Measurements from ENCODE around the gene PRPS1. TPM values are rescaled to one million over a fixed set of nuclear protein-coding genes. Genes with fewer than 3 reads are reported as not detected.

The PRPS1 gene
- total RNA-seq, 2 experiments from 2014 or later = 66.5 to 70.4 TPM

GRCh38 chrX:107678957-107679740 lies 50.8 kb downstream of the PRPS1 start:
- POLR2A ChIA-PET = interaction anchor here (1.1 to 18.0 kb wide), 5 partner anchors 34 to 95 kb away, joined by 4 to 754 read pairs (median 8); partner anchors contain the start of gene PRPS1
- CTCF ChIA-PET = interaction anchor here (8.0 kb wide), 1 partner anchor 36 kb away, joined by 261 read pairs; no protein-coding TSS in a partner anchor
- H3K4me3 ChIP-seq (ENCODE audit: low read length) = no peak overlapping the region
- Mint-ChIP-seq H3K4me3 (peak overlapping the region; percentile 86), H3K36me3 (ENCODE audit: low read depth) (no peaks in the 10 kb centered on the region), H3K27me3 (no peaks in the 10 kb centered on the region), H3K4me1 (ENCODE audit: low read depth) (peaks cover 78% of the 10 kb centered on the region), H3K9me3 (no peaks in the 10 kb centered on the region), H3K27ac (peak overlapping the region; percentile 99)
- H3K27ac ChIP-seq (ENCODE audit: low read depth in 1 of 2, low read length in 2 of 2) = peak overlapping the region; percentile 51 to 60
- no peaks in the 10 kb centered on the region for H3K9me3 ChIP-seq (ENCODE audit: control insufficient read depth in 1 of 2, insufficient read depth in 1 of 2, low read length in 2 of 2)
- peaks cover 76% of the 10 kb centered on the region for H3K4me1 ChIP-seq (ENCODE audit: insufficient read depth, low read length)
- intact Hi-C loops (cut with DNase I, micrococcal nuclease) = loop anchor here in 1 of 2 experiments (1.0 kb wide), 1 partner anchor 32 kb away; no protein-coding TSS in a partner anchor
- H3K36me3 ChIP-seq (ENCODE audit: insufficient read depth, low read length) = no peaks in the 10 kb centered on the region
- peak; percentile 62 for ATAC-seq (ENCODE audit: poor library complexity)
- peak; percentile 55 to 87 (median 68) for DNase-seq
- H3K27me3 ChIP-seq (ENCODE audit: control insufficient read depth in 1 of 2, insufficient read depth in 2 of 2, low read length in 2 of 2) = no peaks in the 10 kb centered on the region
- TF ChIP-seq CTCF (IDR thresholded peaks at IDR 0.05) = no peak

- intact Hi-C loops (cut with DNase I, micrococcal nuclease) = loop anchor here in 1 of 2 experiments (2.0 kb wide), 1 partner anchor 23 kb away; no protein-coding TSS in a partner anchor
- Mint-ChIP-seq H3K4me1 (ENCODE audit: low read depth) (peaks cover 69% of the 10 kb centered on the region), H3K4me3 (no peak overlapping the region), H3K27ac (no peak overlapping the region), H3K9me3 (no peaks in the 10 kb centered on the region), H3K36me3 (ENCODE audit: low read depth) (no peaks in the 10 kb centered on the region), H3K27me3 (no peaks in the 10 kb centered on the region)
- H3K27ac ChIP-seq (ENCODE audit: low read depth in 1 of 2, low read length in 2 of 2) = no peak overlapping the region
- DNase-seq (no peak), ATAC-seq (ENCODE audit: poor library complexity) (no peak)
- peaks cover 75% of the 10 kb centered on the region for H3K4me1 ChIP-seq (ENCODE audit: insufficient read depth, low read length)
- H3K36me3 ChIP-seq (ENCODE audit: insufficient read depth, low read length) = no peaks in the 10 kb centered on the region
- no peak overlapping the region for H3K4me3 ChIP-seq (ENCODE audit: low read length)
- POLR2A ChIA-PET = interaction anchor here (18.0 kb wide), 1 partner anchor 31 kb away, joined by 754 read pairs; no protein-coding TSS in a partner anchor
- H3K9me3 ChIP-seq (ENCODE audit: control insufficient read depth in 1 of 2, insufficient read depth in 1 of 2, low read length in 2 of 2) = no peaks in the 10 kb centered on the region
- CTCF ChIA-PET = no interaction called here
- no peak for TF ChIP-seq CTCF (IDR thresholded peaks at IDR 0.05)
- H3K27me3 ChIP-seq (ENCODE audit: control insufficient read depth in 1 of 2, insufficient read depth in 2 of 2, low read length in 2 of 2) = no peaks in the 10 kb centered on the region
Measured at GRCh38 chrX:107682256-107682655, 53.9 kb downstream of the PRPS1 start.

GRCh38 chrX:107683124-107683895 lies 55.0 kb downstream of the PRPS1 start:
- no peaks in the 10 kb centered on the region for H3K27me3 Mint-ChIP-seq
- no peak overlapping the region for H3K4me3 Mint-ChIP-seq
- no peaks in the 10 kb centered on the region for H3K27me3 ChIP-seq (ENCODE audit: control insufficient read depth in 1 of 2, insufficient read depth in 2 of 2, low read length in 2 of 2)
- H3K4me3 ChIP-seq (ENCODE audit: low read length) = no peak overlapping the region
- no peaks in the 10 kb centered on the region for H3K9me3 Mint-ChIP-seq
- no peaks in the 10 kb centered on the region for H3K36me3 ChIP-seq (ENCODE audit: insufficient read depth, low read length)
- POLR2A ChIA-PET = interaction anchor here (18.0 kb wide), 1 partner anchor 30 kb away, joined by 754 read pairs; no protein-coding TSS in a partner anchor
- H3K9me3 ChIP-seq (ENCODE audit: control insufficient read depth in 1 of 2, insufficient read depth in 1 of 2, low read length in 2 of 2) = no peaks in the 10 kb centered on the region
- H3K27ac ChIP-seq (ENCODE audit: low read depth in 1 of 2, low read length in 2 of 2) = no peak overlapping the region
- H3K36me3 Mint-ChIP-seq (ENCODE audit: low read depth) = no peaks in the 10 kb centered on the region
- intact Hi-C loops (cut with DNase I, micrococcal nuclease) = loop anchor here in 1 of 2 experiments (2.0 kb wide), 1 partner anchor 21 kb away; no protein-coding TSS in a partner anchor
- no peak for ATAC-seq (ENCODE audit: poor library complexity)
- no peak for DNase-seq
- peaks cover 66% of the 10 kb centered on the region for H3K4me1 ChIP-seq (ENCODE audit: insufficient read depth, low read length)
- peaks cover 63% of the 10 kb centered on the region for H3K4me1 Mint-ChIP-seq (ENCODE audit: low read depth)
- CTCF ChIA-PET = no interaction called here
- H3K27ac Mint-ChIP-seq = no peak overlapping the region
- TF ChIP-seq CTCF (IDR thresholded peaks at IDR 0.05) = no peak
